Mucosa of descending colon (tissue), 3 donors: ENCODE results near the gene HOXD11. TPM values are rescaled to one million over a fixed set of nuclear protein-coding genes. Genes with fewer than 3 reads are reported as not detected.
A peak's percentile ranks its signal among the peaks of the same experiment; 100 is the strongest.

Source experiments
- ATAC-seq: fragments of 200-7000 bp; cut with Tn5 transposase; one replicate; pipeline ENCODE4 v1.9.1; 2020; ENCODE audit warnings: mild to moderate bottlenecking, moderate library complexity
- DNase-seq, 3 donors: peaks; one replicate each; pipeline ENCODE4 v3.0.0-alpha.2; 2020
- H3K36me3 ChIP-seq: fragments of 200-600 bp; one replicate; pipeline ENCODE4 v1.8.0; 2021; ENCODE audit warnings: low read depth, mild to moderate bottlenecking
- H3K4me1 ChIP-seq: fragments of 200-600 bp; one replicate; pipeline ENCODE4 v1.8.0; 2021; ENCODE audit warnings: low read depth, mild to moderate bottlenecking
- H3K4me3 ChIP-seq: fragments of 200-600 bp; one replicate; pipeline ENCODE4 v1.8.0; 2021; ENCODE audit warnings: mild to moderate bottlenecking
- H3K9me3 ChIP-seq: fragments of 200-600 bp; one replicate; pipeline ENCODE4 v1.8.0; 2021; ENCODE audit warnings: mild to moderate bottlenecking
- intact Hi-C, 2 donors: fragments of 100-400 bp; cut with DNase I in 1 of 2; cut with micrococcal nuclease in 1 of 2; formaldehyde crosslinking; loops; one replicate each; pipeline versions ENCODE4 v1.11.0 to v1.11.1; 2022; cut with DNase I, micrococcal nuclease
- total RNA-seq, 3 donors: library from RNA; stranded (reverse); fragmentation: NEBNext Ultra II Directional in 2 of 3; extraction: Animal tissue kit (Norgen Biotek cat#: 25700) in 2 of 3; gene quantifications; one replicate each; pipeline versions ENCODE4 v1.2.1 to v1.2.4, GENCODE V29; 2021 to 2023
- TF ChIP-seq, protein P1 (sequence below): fragments of 200-600 bp; IDR thresholded peaks from one replicate; pipeline ENCODE4 v1.8.0; 2022; ENCODE audit warnings: antibody characterized with exemption, mild to moderate bottlenecking
- donor health status: DM: no; HTN: no; CAD: no; lungs with moderate emphysema.
- donor health status: DM: no; HTN: no; CAD: no.
- donor health status: DM: no; HTN: yes; CAD: no.

Gene HOXD11
- total RNA-seq, 3 donors from 2014 or later: 1.2 to 2.1 (median 2.1) TPM

DNA sequence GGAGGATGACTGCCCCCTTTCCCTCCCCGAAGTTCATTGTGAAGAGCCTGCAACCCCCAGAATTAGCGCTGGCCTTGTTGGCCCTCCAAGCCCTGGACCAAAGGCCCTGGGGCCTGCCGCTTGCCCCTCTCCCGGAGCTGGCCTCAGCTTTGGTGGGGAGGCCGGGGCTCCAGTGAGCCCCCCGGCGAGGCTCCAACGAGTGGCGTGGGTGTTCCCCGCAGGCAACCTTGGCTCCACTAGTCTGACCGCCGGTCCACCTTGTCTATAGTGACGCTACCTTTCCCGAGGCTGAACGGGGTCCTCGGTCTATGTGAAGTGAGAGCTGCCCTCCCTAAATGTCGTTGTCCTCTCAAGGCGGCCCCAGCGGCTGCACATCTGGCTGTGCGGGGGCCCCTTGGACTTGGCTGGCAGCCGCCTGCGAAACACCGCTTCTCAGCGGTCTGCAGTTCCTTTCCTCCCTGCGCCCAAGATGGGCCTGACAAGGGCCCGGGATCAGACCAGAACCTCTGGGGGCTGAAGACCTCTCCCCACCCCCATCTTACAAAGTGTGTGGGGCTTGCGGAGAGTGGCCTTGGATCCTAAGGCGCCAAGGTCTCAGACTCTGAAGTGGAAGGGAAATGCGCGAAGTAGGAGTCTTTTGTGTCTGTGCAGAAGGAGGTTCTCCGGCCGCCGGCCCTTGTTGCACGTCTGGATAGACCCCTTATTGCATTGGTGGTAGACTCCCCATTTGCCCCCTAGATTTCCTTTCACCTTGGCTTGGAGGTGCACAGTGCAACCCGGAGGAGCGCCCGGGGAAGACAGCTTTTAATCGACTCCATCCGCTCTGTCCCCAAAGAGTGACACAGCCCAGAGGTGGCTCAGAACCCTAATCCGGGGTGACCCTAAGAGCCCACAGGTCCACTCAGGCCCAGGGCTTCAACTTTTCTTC, 5.6 kb downstream of the HOXD11 start:
- Histone ChIP-seq H3K9me3 (no peaks in the 10 kb centered on the region), H3K36me3 (no peaks in the 10 kb centered on the region), H3K4me3 (no peak overlapping the region), H3K4me1 (peaks cover 12% of the 10 kb centered on the region)
- DNase-seq: no peak
- no peak for ATAC-seq
- TF ChIP-seq, protein P1, sequence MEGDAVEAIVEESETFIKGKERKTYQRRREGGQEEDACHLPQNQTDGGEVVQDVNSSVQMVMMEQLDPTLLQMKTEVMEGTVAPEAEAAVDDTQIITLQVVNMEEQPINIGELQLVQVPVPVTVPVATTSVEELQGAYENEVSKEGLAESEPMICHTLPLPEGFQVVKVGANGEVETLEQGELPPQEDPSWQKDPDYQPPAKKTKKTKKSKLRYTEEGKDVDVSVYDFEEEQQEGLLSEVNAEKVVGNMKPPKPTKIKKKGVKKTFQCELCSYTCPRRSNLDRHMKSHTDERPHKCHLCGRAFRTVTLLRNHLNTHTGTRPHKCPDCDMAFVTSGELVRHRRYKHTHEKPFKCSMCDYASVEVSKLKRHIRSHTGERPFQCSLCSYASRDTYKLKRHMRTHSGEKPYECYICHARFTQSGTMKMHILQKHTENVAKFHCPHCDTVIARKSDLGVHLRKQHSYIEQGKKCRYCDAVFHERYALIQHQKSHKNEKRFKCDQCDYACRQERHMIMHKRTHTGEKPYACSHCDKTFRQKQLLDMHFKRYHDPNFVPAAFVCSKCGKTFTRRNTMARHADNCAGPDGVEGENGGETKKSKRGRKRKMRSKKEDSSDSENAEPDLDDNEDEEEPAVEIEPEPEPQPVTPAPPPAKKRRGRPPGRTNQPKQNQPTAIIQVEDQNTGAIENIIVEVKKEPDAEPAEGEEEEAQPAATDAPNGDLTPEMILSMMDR: no peak
- intact Hi-C loops: no loop called here

DNA sequence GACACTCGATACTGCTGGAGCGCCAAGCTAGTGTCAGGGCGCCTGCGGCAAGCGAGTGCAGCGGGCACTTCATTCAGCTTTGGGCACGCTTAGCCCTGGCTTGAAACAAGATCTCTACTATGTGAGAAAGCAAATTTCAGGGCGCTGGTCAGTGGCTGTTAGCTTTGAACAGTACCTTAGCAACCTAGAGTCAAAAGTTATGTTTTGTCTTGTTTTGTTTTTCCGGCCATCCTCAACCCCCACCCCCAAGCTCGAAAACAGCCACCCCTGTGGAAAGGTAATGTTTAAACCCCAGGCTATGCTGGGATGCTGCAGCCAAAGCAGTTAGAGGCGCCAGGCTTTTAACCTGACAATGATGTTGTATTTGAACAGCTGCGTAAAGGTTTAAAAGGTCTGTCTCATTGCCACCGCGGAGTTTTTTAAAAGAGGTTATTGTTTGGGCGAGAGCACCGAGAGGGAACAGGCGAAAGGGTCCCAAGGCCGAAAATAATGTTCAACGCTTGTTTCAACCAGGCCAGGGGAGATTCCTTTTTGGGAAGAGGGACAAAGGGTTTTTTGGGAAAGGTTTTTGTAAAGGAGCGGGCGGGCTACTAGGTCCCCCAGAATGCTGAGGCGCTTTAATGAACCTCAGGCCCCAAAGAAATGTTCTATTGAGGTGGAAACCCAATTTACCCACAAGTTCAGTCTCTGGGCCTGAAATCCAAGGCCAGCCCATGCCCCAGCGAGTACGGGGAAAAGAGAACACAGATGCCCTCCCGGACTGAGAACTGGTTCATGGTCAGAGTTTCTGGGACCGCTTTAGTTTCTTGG, 7.2 kb downstream of the HOXD11 start:
- no peaks in the 10 kb centered on the region for H3K9me3 ChIP-seq
- intact Hi-C loops: no loop called here
- H3K36me3 ChIP-seq: no peaks in the 10 kb centered on the region
- H3K4me3 ChIP-seq: no peak overlapping the region
- peaks cover 3% of the 10 kb centered on the region for H3K4me1 ChIP-seq
- DNase-seq (no peak), ATAC-seq (peak; percentile 3)
- TF ChIP-seq, protein P1: no peak

DNA sequence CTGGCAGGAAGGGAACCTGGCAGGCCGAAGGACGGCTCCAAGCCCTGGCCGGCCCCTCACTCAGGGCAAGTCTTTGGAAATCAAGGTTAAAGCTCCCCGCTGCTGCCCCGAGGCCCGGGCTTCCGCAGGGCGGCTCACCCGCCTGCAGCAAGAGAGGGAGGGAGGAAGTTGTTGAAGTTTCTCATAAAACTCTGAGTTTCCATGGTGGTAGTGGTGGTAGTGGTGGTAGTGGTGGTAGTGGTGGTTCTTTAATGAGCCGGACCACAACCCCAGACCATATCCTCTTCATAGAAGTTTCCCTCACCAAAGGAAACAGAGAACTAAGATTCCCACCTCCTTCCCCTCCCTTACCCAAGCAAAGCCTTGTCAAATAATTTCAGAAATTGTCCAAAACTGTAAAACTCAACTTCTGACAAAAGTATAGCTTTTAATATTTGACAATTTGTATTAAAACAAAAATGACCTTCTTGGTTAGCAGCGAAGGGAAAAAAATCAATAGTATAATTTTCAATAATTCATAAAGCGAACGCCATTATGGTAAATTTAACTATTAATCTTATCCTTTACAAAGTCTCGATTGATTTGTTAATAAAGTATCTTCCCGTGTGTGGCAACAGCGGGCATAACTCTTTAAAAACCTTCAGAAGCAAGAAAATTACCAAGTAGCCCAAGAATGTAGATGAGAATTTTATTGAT, 8.0 kb downstream of the HOXD11 start:
- intact Hi-C loops: no loop called here
- TF ChIP-seq, protein P1: no peak
- Histone ChIP-seq H3K4me3 (no peak overlapping the region), H3K9me3 (no peaks in the 10 kb centered on the region), H3K36me3 (no peaks in the 10 kb centered on the region), H3K4me1 (peaks cover 3% of the 10 kb centered on the region)
- peak in 1 of 3 donors; percentile 18 for DNase-seq
- no peak for ATAC-seq

DNA sequence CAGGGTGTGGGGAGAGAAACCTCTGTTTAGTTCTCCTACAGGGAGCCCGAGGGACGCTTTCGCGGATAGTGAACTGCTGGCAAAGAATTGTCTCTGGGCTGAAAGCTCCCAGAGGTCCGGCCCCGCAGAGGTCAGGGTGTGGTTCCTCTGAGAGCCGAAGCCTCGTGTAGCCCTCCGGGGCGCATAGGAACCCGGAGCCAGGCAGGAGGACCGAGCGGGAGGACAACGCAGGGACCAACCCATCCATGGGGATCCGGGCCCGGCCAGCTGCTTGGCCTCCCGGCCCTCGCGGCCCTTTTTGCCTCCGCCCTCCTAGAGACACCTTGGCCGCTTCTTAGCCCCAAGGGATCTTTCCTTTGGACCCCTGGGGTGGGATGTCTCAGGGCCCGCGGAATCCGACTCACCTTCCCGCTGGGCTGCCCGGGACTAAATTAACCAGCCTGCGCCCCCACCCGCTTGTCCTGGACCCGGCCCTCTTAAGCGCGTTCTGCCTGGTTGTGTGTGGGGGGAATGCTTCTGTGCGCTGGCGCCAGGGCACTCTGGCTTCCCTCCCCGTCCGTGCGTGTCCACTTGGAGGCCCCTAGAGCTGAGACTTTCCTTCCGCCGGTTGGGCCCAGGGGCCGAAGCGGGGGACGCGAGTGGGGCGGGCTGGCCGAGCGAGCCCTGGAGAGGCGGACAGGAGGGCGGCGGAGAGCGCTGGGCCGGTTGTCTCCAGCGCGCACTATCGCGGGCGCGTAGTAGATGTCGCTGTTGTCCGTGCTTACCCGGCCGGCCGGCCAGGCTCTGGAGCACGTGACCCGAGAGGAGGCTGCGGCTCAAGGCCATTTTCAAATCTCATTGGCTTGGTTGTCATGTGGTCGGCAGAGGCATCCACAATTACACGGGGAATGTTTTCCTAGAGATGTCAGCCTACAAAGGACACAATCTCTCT, 9.1 kb downstream of the HOXD11 start, which contains the start of gene HOXD10:
Gene HOXD10 (plus strand): TSS at position 896 of the 931 bp plus-strand sequence. CDS start 56 bp downstream, outside the sequence.
- DNase-seq (peak; percentile 63 to 75 (median 66)), ATAC-seq (peak; percentile 88)
- intact Hi-C loops: no loop called here
- Histone ChIP-seq H3K4me1 (peaks cover 3% of the 10 kb centered on the region), H3K4me3 (no peak within 1 kb of the TSS), H3K36me3 (no peaks in the 10 kb centered on the region), H3K9me3 (no peaks in the 10 kb centered on the region)
- TF ChIP-seq, protein P1: no peak
